Neural cell (in vitro differentiated cells): ENCODE measurements around the gene SIK1.
"Not testable (repeated sequence)": the region's sequence is repeated elsewhere in the genome, so short reads cannot be mapped to it uniquely, and the experiment has no call there.

Source experiments
- CTCF ChIP-seq: fragments of 450-650 bp; IDR thresholded peaks from 2 replicates; pipeline ENCODE4 v1.5.1; 2014; ENCODE audit warnings: antibody characterized with exemption, mild to moderate bottlenecking, moderate library complexity; ENCODE audit not compliant: poor library complexity, severe bottlenecking
- RAD21 ChIP-seq: fragments of 450-650 bp; conservative IDR thresholded peaks from 2 replicates; pipeline ENCODE4 v1.6.1; 2014; ENCODE audit warnings: antibody characterized with exemption, mild to moderate bottlenecking, moderate library complexity

GRCh38 chr21:43454176-43454575 lies 27.2 kb upstream of the SIK1 start:
- TF ChIP-seq RAD21, CTCF: not testable (repeated sequence)
